Muscle of leg (tissue), 11 donors: ENCODE measurements around the gene IPO13. TPM values are rescaled to one million over a fixed set of nuclear protein-coding genes. Genes with fewer than 3 reads are reported as not detected.

Source experiments
- DNase-seq: peaks from one replicate; pipeline ENCODE4 v3.0.0; 2013
- H3K27ac ChIP-seq: one replicate; pipeline ENCODE4 v1.5.1; 2013; ENCODE audit warnings: mild to moderate bottlenecking, low read length, control low read depth
- H3K27me3 ChIP-seq: one replicate; pipeline ENCODE4 v1.6.1; 2013; ENCODE audit warnings: low read length; ENCODE audit not compliant: control insufficient read depth, insufficient read depth
- H3K36me3 ChIP-seq: one replicate; pipeline ENCODE4 v1.6.1; 2013; ENCODE audit warnings: low read length; ENCODE audit not compliant: control insufficient read depth, insufficient read depth
- H3K4me1 ChIP-seq: one replicate; pipeline ENCODE4 v1.6.1; 2013; ENCODE audit warnings: low read length; ENCODE audit not compliant: control insufficient read depth, insufficient read depth
- H3K4me3 ChIP-seq: one replicate; pipeline ENCODE4 v1.5.1; 2013; ENCODE audit warnings: low read length, control low read depth
- H3K9me3 ChIP-seq: replicated peaks from 2 replicates; pipeline ENCODE4 v1.6.1; 2013; ENCODE audit warnings: low read depth, low read length; ENCODE audit not compliant: control insufficient read depth
- WGBS: methylation state at CpG from one replicate; pipeline ENCODE4 v1.1.5; 2013; ENCODE audit warnings: missing lambda C conversion rate; ENCODE audit not compliant: insufficient coverage; 5-methylcytosine and 5-hydroxymethylcytosine counted together
- polyA plus RNA-seq, 8 donors: library from polyadenylated mRNA; unstranded; fragments of 120-200 nt; gene quantifications; one replicate each; pipeline versions ENCODE4 v1.2.1 to v1.2.3, GENCODE V29; 2013; ENCODE audit warnings: inconsistent platforms in 1 of 8, low replicate concordance in 1 of 8; ENCODE audit not compliant: insufficient read length in 8 of 8, insufficient read depth in 1 of 8
- total RNA-seq: library from RNA; stranded (reverse); fragments of 120-200 nt; gene quantifications from one replicate; pipeline ENCODE4 v1.2.4, GENCODE V29; 2013

The IPO13 gene
- total and polyA plus RNA-seq, 9 donors = 15.6 to 28.7 (median 24.1) TPM

- Histone ChIP-seq H3K27ac (no peak overlapping the region), H3K4me3 (no peak overlapping the region), H3K9me3 (no peaks in the 10 kb centered on the region), H3K36me3 (peaks cover 4% of the 10 kb centered on the region), H3K4me1 (peaks cover 5% of the 10 kb centered on the region), H3K27me3 (no peaks in the 10 kb centered on the region)
- 83% methylated on average over 2 of the region's 12 CpGs for WGBS
- no peak for DNase-seq
Observed at GRCh38 chr1:44008259-44008658, 61.5 kb downstream of the IPO13 start.

GRCh38 chr1:44010935-44011471 is 64.3 kb downstream of the IPO13 start:
- Histone ChIP-seq H3K4me1 (peaks cover 8% of the 10 kb centered on the region), H3K27ac (no peak overlapping the region), H3K9me3 (no peaks in the 10 kb centered on the region), H3K27me3 (no peaks in the 10 kb centered on the region), H3K4me3 (no peak overlapping the region), H3K36me3 (peaks cover 4% of the 10 kb centered on the region)
- WGBS = 83% methylated on average over 3 of the region's 11 CpGs
- DNase-seq = no peak

- Histone ChIP-seq H3K36me3 (peaks cover 4% of the 10 kb centered on the region), H3K27me3 (no peaks in the 10 kb centered on the region), H3K4me3 (no peak overlapping the region), H3K9me3 (no peaks in the 10 kb centered on the region), H3K4me1 (peaks cover 8% of the 10 kb centered on the region), H3K27ac (no peak overlapping the region)
- 100% methylated on average over 1 of the region's 2 CpGs for WGBS
- no peak for DNase-seq
Observed at GRCh38 chr1:44012404-44012803, 65.7 kb downstream of the IPO13 start.

- Histone ChIP-seq H3K27me3 (peaks cover 2% of the 10 kb centered on the region), H3K4me3 (no peak overlapping the region), H3K36me3 (peaks cover 4% of the 10 kb centered on the region), H3K4me1 (peaks cover 8% of the 10 kb centered on the region), H3K9me3 (no peaks in the 10 kb centered on the region), H3K27ac (no peak overlapping the region)
- no peak for DNase-seq
- 34% methylated on average over 13 of the region's 13 CpGs for WGBS
Observed at GRCh38 chr1:44012941-44013609, 66.3 kb downstream of the IPO13 start.

GRCh38 chr1:44013949-44014348 is 67.2 kb downstream of the IPO13 start:
- 55% methylated on average over 5 of the region's 5 CpGs for WGBS
- Histone ChIP-seq H3K4me1 (peaks cover 8% of the 10 kb centered on the region), H3K27ac (no peak overlapping the region), H3K36me3 (peaks cover 4% of the 10 kb centered on the region), H3K4me3 (no peak overlapping the region), H3K27me3 (peaks cover 2% of the 10 kb centered on the region), H3K9me3 (no peaks in the 10 kb centered on the region)
- no peak for DNase-seq

GRCh38 chr1:44014365-44015104 is 67.8 kb downstream of the IPO13 start:
- Histone ChIP-seq H3K9me3 (no peaks in the 10 kb centered on the region), H3K4me3 (no peak overlapping the region), H3K4me1 (peaks cover 10% of the 10 kb centered on the region), H3K27me3 (peaks cover 2% of the 10 kb centered on the region), H3K27ac (no peak overlapping the region), H3K36me3 (peaks cover 4% of the 10 kb centered on the region)
- 74% methylated on average over 7 of the region's 8 CpGs for WGBS
- no peak for DNase-seq

- Histone ChIP-seq H3K36me3 (no peaks in the 10 kb centered on the region), H3K27me3 (peaks cover 2% of the 10 kb centered on the region), H3K9me3 (no peaks in the 10 kb centered on the region), H3K4me1 (peaks cover 16% of the 10 kb centered on the region), H3K4me3 (no peak overlapping the region), H3K27ac (no peak overlapping the region)
- DNase-seq = no peak
- WGBS = 17% methylated on average over 2 of the region's 3 CpGs
Observed at GRCh38 chr1:44015206-44015605, 68.5 kb downstream of the IPO13 start.

- 88% methylated on average over 15 of the region's 20 CpGs for WGBS
- no peak overlapping the region for H3K4me3 ChIP-seq
- H3K27me3 ChIP-seq = peaks cover 2% of the 10 kb centered on the region
- H3K4me1 ChIP-seq = peaks cover 18% of the 10 kb centered on the region
- no peaks in the 10 kb centered on the region for H3K9me3 ChIP-seq
- no peak overlapping the region for H3K27ac ChIP-seq
- H3K36me3 ChIP-seq = no peaks in the 10 kb centered on the region
- no peak for DNase-seq
Observed at GRCh38 chr1:44016041-44016889, 69.5 kb downstream of the IPO13 start.

GRCh38 chr1:44016890-44017400 is 70.2 kb downstream of the IPO13 start:
- DNase-seq = no peak
- H3K4me3 ChIP-seq = no peak overlapping the region
- peaks cover 18% of the 10 kb centered on the region for H3K4me1 ChIP-seq
- 71% methylated on average over 15 of the region's 20 CpGs for WGBS
- H3K27ac ChIP-seq = no peak overlapping the region
- H3K36me3 ChIP-seq = no peaks in the 10 kb centered on the region
- H3K27me3 ChIP-seq = peaks cover 2% of the 10 kb centered on the region
- no peaks in the 10 kb centered on the region for H3K9me3 ChIP-seq
